Measurements from ENCODE around the gene C17orf107. TPM values are rescaled to one million over a fixed set of nuclear protein-coding genes. Genes with fewer than 3 reads are reported as not detected.

Gene C17orf107
- total RNA-seq, 1 experiment from 2014 or later = 3.6 TPM

- no peaks in the 10 kb centered on the region for H3K27me3 Mint-ChIP-seq (ENCODE audit: insufficient read depth, unreplicated experiment)
- peak overlapping the region; percentile 74 for H3K27ac Mint-ChIP-seq (ENCODE audit: low read depth, unreplicated experiment)
- peaks cover 36% of the 10 kb centered on the region for H3K4me1 Mint-ChIP-seq (ENCODE audit: insufficient read depth, unreplicated experiment)
- intact Hi-C loops (cut with micrococcal nuclease) = loop anchor here (1.0 kb wide), 1 partner anchor 20 kb away; no protein-coding TSS in a partner anchor
- POLR2A ChIA-PET = interaction anchor here (0.7 to 21.5 kb wide), 13 partner anchors 10 to 228 kb away, joined by 3 to 639 read pairs (median 4); partner anchors contain the start of genes CAMTA2, INCA1, KIF1C and RNF167
- H3K36me3 Mint-ChIP-seq (ENCODE audit: insufficient read depth, unreplicated experiment) = peaks cover 40% of the 10 kb centered on the region
- no peaks in the 10 kb centered on the region for H3K9me3 Mint-ChIP-seq (ENCODE audit: unreplicated experiment)
- peak; percentile 83 for DNase-seq (ENCODE audit: unreplicated experiment)
- CTCF ChIA-PET = interaction anchor here (1.3 kb wide), 1 partner anchor 10 kb away, joined by 3 read pairs; the partner anchor contains the start of genes RNF167 and SLC25A11
- BruUV-seq (replicated peaks) = no TSS peak
- TF ChIP-seq CTCF (IDR thresholded peaks at IDR 0.05; ENCODE audit: unreplicated experiment) = no peak
- peak overlapping the region; percentile 74 for H3K4me3 Mint-ChIP-seq (ENCODE audit: unreplicated experiment)
Observed at GRCh38 chr17:4949321-4950074, 50.2 kb downstream of the C17orf107 start.

DNA sequence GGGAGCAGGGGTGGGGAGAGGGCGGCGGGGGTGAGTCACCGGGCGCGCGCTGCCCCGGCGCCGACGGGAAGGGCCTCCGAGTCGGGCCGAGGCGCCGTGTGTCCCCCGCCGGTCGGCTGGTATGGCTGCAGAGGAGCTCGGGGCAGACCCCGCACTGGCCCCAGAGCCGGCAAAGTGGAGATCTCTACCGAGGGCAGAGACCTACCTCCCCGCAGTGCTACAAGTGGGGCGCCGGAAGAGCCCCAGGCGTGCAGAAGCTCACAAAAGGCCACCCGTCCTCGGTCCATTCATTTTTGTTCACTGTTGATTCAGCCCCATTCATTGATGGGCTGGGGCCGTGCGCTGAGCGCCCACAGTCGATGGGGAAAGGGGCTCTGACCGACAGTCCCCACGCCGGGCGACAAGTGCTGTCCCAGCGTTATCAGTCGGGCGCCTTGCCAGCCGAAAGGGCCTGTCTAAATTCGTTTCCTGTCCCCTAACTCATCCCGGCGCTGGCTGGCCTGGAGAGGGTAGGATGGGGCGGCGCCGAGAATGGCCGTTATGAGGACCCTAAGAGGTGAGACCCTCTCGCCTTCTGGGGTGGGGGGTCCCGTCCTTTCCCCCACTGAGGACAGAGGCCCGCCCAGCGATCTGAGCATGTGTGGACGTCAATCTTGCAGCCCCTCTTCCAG, 50.9 kb downstream of the C17orf107 start:
- Mint-ChIP-seq H3K36me3 (ENCODE audit: insufficient read depth, unreplicated experiment) (peaks cover 33% of the 10 kb centered on the region), H3K27ac (ENCODE audit: low read depth, unreplicated experiment) (peak overlapping the region; percentile 74), H3K9me3 (ENCODE audit: unreplicated experiment) (no peaks in the 10 kb centered on the region), H3K4me3 (ENCODE audit: unreplicated experiment) (peak overlapping the region; percentile 74), H3K4me1 (ENCODE audit: insufficient read depth, unreplicated experiment) (peaks cover 29% of the 10 kb centered on the region), H3K27me3 (ENCODE audit: insufficient read depth, unreplicated experiment) (no peaks in the 10 kb centered on the region)
- POLR2A ChIA-PET = interaction anchor here (0.6 to 21.5 kb wide), 9 partner anchors 9 to 228 kb away, joined by 3 to 639 read pairs (median 4); partner anchors contain the start of genes INCA1, KIF1C, RNF167 and SLC25A11
- CTCF ChIA-PET = interaction anchor here (0.6 kb wide), 1 partner anchor 62 kb away, joined by 3 read pairs; no protein-coding TSS in a partner anchor
- no peak for TF ChIP-seq CTCF (IDR thresholded peaks at IDR 0.05; ENCODE audit: unreplicated experiment)
- intact Hi-C loops (cut with micrococcal nuclease) = no loop called here
- DNase-seq (ENCODE audit: unreplicated experiment) = no peak
- TSS peak; percentile 72 for BruUV-seq (replicated peaks)

- DNase-seq (ENCODE audit: unreplicated experiment) = no peak
- ChIA-PET POLR2A (interaction anchor here (0.6 to 21.5 kb wide), 7 partner anchors 9 to 229 kb away, joined by 3 to 639 read pairs (median 4); partner anchors contain the start of genes RNF167, SLC25A11 and SPAG7), CTCF (interaction anchor here (0.6 to 0.7 kb wide), 3 partner anchors 12 to 441 kb away, joined by 3 read pairs; no protein-coding TSS in a partner anchor)
- Mint-ChIP-seq H3K4me1 (ENCODE audit: insufficient read depth, unreplicated experiment) (peaks cover 23% of the 10 kb centered on the region), H3K9me3 (ENCODE audit: unreplicated experiment) (no peaks in the 10 kb centered on the region), H3K4me3 (ENCODE audit: unreplicated experiment) (peak within 1 kb of the TSS; percentile 74), H3K27ac (ENCODE audit: low read depth, unreplicated experiment) (peak within 1 kb of the TSS; percentile 74), H3K36me3 (ENCODE audit: insufficient read depth, unreplicated experiment) (peaks cover 27% of the 10 kb centered on the region), H3K27me3 (ENCODE audit: insufficient read depth, unreplicated experiment) (no peaks in the 10 kb centered on the region)
- BruUV-seq (replicated peaks) = no TSS peak
- intact Hi-C loops (cut with micrococcal nuclease) = no loop called here
- TF ChIP-seq CTCF (IDR thresholded peaks at IDR 0.05; ENCODE audit: unreplicated experiment) = no peak
Observed at GRCh38 chr17:4950746-4951204, 51.4 kb downstream of the C17orf107 start, which contains the start of gene ENO3. Gene ENO3, plus strand, starts transcription at chr17:4951119. Its CDS starts 711 bp downstream, at chr17:4951830.

Data from MCF 10A (cell line).